Limb (tissue), 2 donors: Measurements from ENCODE around the gene FYB1.

Experiments
- DNase-seq, 2 donors: peaks; one replicate each; pipeline ENCODE4 v3.0.0-alpha.2; 2016; ENCODE audit errors: extremely low spot score in 2 of 2

The FYB1 gene

DNA sequence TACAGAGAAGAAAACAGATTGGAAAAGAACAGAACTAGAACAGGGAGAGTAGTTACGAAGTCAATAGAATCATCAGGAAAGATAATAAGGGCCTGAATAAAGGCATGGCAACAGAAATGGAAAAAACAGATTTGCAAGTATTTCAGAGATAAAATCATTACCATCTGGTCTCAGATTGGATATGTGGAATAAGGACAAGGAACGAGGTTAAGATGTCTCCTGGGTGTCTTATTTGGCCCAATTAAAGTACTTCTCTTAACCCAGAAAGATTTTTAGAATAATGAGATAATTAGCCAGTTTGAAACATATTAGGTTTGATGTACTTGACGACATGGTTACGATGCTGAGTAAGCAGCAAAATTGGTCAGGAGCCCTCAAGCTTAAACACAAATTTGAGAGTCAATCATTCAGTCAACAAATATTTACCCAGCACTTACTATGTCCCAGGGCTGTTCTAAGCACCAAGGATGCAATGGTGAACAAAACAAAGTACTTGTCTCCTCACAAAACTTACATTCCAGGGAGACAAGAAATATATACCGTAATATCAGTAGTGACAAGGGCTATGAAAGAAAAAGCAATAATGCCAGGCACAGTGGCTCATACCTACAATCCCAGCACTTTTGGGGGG lies 163.5 kb downstream of the FYB1 start:
- no peak for DNase-seq
